Calu3 (cell line): ENCODE data around the gene SLC4A9. TPM values are rescaled to one million over a fixed set of nuclear protein-coding genes. Genes with fewer than 3 reads are reported as not detected.

Experiments used
- Bru-seq: library from RNA; stranded (reverse); fragments of 400-500 nt; gene quantifications from one replicate; lab custom pipeline; 2021; lab: Mats Ljungman, UMichigan
- BruChase-seq, 2 experiments: library from RNA; stranded (reverse); fragments of 400-500 nt; gene quantifications; one replicate each; lab custom pipeline; 2021; lab: Mats Ljungman, UMichigan
- BruUV-seq: library from RNA; stranded (reverse); fragments of 400-500 nt; replicated peaks from 2 replicates; lab custom pipeline; 2021; lab: Mats Ljungman, UMichigan
- CTCF ChIA-PET: fragments of 300-600 bp; sonication (Branson Sonifier 250); formaldehyde crosslinking; loops from one replicate; lab custom pipeline; 2022; ENCODE audit warnings: antibody characterized with exemption; lab: Charles Lee
- DNase-seq: peaks from one replicate; pipeline ENCODE4 v3.0.0; 2022
- H3K27ac Mint-ChIP-seq: one replicate; pipeline ENCODE4 v1.8.0; 2022; ENCODE audit warnings: mixed read lengths; ENCODE audit not compliant: unreplicated experiment
- H3K27me3 Mint-ChIP-seq: one replicate; pipeline ENCODE4 v1.8.0; 2022; ENCODE audit warnings: mixed read lengths; ENCODE audit not compliant: unreplicated experiment
- H3K36me3 Mint-ChIP-seq: one replicate; pipeline ENCODE4 v1.8.0; 2022; ENCODE audit warnings: mild to moderate bottlenecking, moderate library complexity, mixed read lengths; ENCODE audit not compliant: insufficient read depth, unreplicated experiment
- H3K4me1 Mint-ChIP-seq: one replicate; pipeline ENCODE4 v1.8.0; 2022; ENCODE audit warnings: mild to moderate bottlenecking, low read depth, mixed read lengths; ENCODE audit not compliant: unreplicated experiment
- H3K4me3 Mint-ChIP-seq: one replicate; pipeline ENCODE4 v1.8.0; 2022; ENCODE audit warnings: mild to moderate bottlenecking, low read depth, moderate library complexity, mixed read lengths; ENCODE audit not compliant: unreplicated experiment
- H3K9me3 Mint-ChIP-seq: one replicate; pipeline ENCODE4 v1.8.0; 2022; ENCODE audit warnings: low read depth, mixed read lengths; ENCODE audit not compliant: unreplicated experiment
- intact Hi-C: fragments of 100-400 bp; cut with micrococcal nuclease; formaldehyde crosslinking; loops from one replicate; pipeline ENCODE4 v1.10.0; 2022; ENCODE audit not compliant: unreplicated experiment
- long read RNA-seq: library from polyadenylated mRNA; stranded (forward); transcript quantifications from one replicate; pipeline ENCODE4 v2.0.0, GENCODE V29; 2022
- total RNA-seq: library from RNA; stranded (reverse); gene quantifications from 2 replicates; pipeline ENCODE4 v1.2.3, GENCODE V29; 2022
- TF ChIP-seq, protein P1 (sequence below): fragments of 200-600 bp; IDR thresholded peaks from one replicate; pipeline ENCODE4 v1.8.0; 2022; ENCODE audit warnings: antibody characterized with exemption; ENCODE audit not compliant: unreplicated experiment

SLC4A9 gene, protein sequence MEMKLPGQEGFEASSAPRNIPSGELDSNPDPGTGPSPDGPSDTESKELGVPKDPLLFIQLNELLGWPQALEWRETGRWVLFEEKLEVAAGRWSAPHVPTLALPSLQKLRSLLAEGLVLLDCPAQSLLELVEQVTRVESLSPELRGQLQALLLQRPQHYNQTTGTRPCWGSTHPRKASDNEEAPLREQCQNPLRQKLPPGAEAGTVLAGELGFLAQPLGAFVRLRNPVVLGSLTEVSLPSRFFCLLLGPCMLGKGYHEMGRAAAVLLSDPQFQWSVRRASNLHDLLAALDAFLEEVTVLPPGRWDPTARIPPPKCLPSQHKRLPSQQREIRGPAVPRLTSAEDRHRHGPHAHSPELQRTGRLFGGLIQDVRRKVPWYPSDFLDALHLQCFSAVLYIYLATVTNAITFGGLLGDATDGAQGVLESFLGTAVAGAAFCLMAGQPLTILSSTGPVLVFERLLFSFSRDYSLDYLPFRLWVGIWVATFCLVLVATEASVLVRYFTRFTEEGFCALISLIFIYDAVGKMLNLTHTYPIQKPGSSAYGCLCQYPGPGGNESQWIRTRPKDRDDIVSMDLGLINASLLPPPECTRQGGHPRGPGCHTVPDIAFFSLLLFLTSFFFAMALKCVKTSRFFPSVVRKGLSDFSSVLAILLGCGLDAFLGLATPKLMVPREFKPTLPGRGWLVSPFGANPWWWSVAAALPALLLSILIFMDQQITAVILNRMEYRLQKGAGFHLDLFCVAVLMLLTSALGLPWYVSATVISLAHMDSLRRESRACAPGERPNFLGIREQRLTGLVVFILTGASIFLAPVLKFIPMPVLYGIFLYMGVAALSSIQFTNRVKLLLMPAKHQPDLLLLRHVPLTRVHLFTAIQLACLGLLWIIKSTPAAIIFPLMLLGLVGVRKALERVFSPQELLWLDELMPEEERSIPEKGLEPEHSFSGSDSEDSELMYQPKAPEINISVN
- total RNA-seq (0.24 TPM in 1 of 2 replicates, not detected in the other), Bru-seq, nascent RNA (percentile 18 among the genes with signal in this experiment), BruChase-seq, experiment 1, labeled RNA remaining after a 6-hour chase (percentile 18 among the genes with signal in this experiment), BruChase-seq, experiment 2, labeled RNA remaining after a 2-hour chase (percentile 16 among the genes with signal in this experiment)
- long read RNA-seq, partial matches to known transcripts, result 0 of 1 reads
- long read RNA-seq, other reads (novel, unspliced or antisense), result 1 of 1 reads

GRCh38 chr5:140360101-140360500, at the start of gene SLC4A9:
SLC4A9 (plus strand) TSS chr5:140360194; CDS start chr5:140360237, 43 bp downstream.
- Mint-ChIP-seq H3K4me3 (no peak within 1 kb of the TSS), H3K27me3 (no peaks in the 10 kb centered on the region), H3K4me1 (peaks cover 24% of the 10 kb centered on the region), H3K36me3 (peaks cover 9% of the 10 kb centered on the region), H3K9me3 (no peaks in the 10 kb centered on the region), H3K27ac (no peak within 1 kb of the TSS)
- intact Hi-C loops, result loop anchor here (5.0 kb wide), 1 partner anchor 362 kb away; no protein-coding TSS in a partner anchor
- TF ChIP-seq, protein P1, sequence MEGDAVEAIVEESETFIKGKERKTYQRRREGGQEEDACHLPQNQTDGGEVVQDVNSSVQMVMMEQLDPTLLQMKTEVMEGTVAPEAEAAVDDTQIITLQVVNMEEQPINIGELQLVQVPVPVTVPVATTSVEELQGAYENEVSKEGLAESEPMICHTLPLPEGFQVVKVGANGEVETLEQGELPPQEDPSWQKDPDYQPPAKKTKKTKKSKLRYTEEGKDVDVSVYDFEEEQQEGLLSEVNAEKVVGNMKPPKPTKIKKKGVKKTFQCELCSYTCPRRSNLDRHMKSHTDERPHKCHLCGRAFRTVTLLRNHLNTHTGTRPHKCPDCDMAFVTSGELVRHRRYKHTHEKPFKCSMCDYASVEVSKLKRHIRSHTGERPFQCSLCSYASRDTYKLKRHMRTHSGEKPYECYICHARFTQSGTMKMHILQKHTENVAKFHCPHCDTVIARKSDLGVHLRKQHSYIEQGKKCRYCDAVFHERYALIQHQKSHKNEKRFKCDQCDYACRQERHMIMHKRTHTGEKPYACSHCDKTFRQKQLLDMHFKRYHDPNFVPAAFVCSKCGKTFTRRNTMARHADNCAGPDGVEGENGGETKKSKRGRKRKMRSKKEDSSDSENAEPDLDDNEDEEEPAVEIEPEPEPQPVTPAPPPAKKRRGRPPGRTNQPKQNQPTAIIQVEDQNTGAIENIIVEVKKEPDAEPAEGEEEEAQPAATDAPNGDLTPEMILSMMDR, result no peak
- BruUV-seq, result no TSS peak
- CTCF ChIA-PET, result interaction anchor here (0.8 to 2.1 kb wide), 2 partner anchors 55 to 120 kb away, joined by 3 to 15 read pairs; no protein-coding TSS in a partner anchor
- no peak for DNase-seq

GRCh38 chr5:140310434-140310833, 49.6 kb upstream of the SLC4A9 start:
- Mint-ChIP-seq H3K27ac (no peak overlapping the region), H3K4me1 (peaks cover 30% of the 10 kb centered on the region), H3K36me3 (no peaks in the 10 kb centered on the region), H3K27me3 (no peaks in the 10 kb centered on the region), H3K9me3 (peaks cover 2% of the 10 kb centered on the region), H3K4me3 (no peak overlapping the region)
- TF ChIP-seq, protein P1, result no peak
- intact Hi-C loops, result no loop called here
- DNase-seq, result no peak
- no TSS peak for BruUV-seq
- CTCF ChIA-PET, result no interaction called here

DNA sequence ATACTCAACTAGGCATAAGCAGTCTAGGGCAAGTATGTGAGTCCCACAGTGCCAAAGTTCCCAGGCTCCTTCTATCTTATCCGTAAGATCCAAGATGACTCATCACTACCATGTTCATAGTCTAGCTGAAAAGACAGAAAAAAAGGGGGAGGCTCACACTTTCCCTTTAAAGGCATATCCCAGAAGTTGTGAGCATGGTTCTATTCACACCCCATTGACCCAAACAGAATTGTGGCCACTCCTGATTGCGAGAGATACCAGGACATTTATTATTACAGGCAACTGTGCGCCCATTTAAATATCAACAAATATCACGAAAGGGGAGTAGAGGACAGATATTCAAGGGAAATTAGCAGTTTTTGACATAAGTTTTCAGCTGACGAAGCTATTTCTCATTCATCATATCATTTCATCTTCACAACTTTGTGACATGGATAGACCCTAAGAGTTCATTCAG, 49.0 kb upstream of the SLC4A9 start:
- Mint-ChIP-seq H3K4me1 (peaks cover 30% of the 10 kb centered on the region), H3K27ac (no peak overlapping the region), H3K36me3 (no peaks in the 10 kb centered on the region), H3K27me3 (no peaks in the 10 kb centered on the region), H3K4me3 (no peak overlapping the region), H3K9me3 (peaks cover 2% of the 10 kb centered on the region)
- CTCF ChIA-PET, result no interaction called here
- intact Hi-C loops, result no loop called here
- TF ChIP-seq, protein P1, result no peak
- DNase-seq, result no peak
- no TSS peak for BruUV-seq
